Transverse colon (tissue), 1 donor: ENCODE measurements around the gene MRM2.

Experiments used
- EP300 ChIP-seq: sonication (generic); formaldehyde crosslinking; IDR thresholded peaks from one replicate; pipeline ENCODE4 v1.6.1; 2017; ENCODE audit warnings: antibody characterized with exemption, low read depth
- POLR2A ChIP-seq: fragments of 450-650 bp; IDR thresholded peaks from one replicate; pipeline ENCODE4 v1.6.1; 2016; ENCODE audit warnings: antibody characterized with exemption, mild to moderate bottlenecking, moderate library complexity

- no peak for TF ChIP-seq EP300
- no peak for TF ChIP-seq POLR2A
Observed at GRCh38 chr7:2290877-2291276, 48.9 kb upstream of the MRM2 start.
